Thoracic aorta (tissue), 2 donors: ENCODE measurements around the gene DNAJB2. TPM values are rescaled to one million over a fixed set of nuclear protein-coding genes. Genes with fewer than 3 reads are reported as not detected.
"Not testable (repeated sequence)": the region's sequence is repeated elsewhere in the genome, so short reads cannot be mapped to it uniquely, and the experiment has no call there.

ENCODE experiments used
- ATAC-seq: fragments of 150-250 bp; one replicate; pipeline ENCODE4 v1.8.0; 2017; ENCODE audit warnings: low read depth; ENCODE audit not compliant: insufficient number of reproducible peaks, low FRiP score
- DNase-seq: peaks from one replicate; pipeline ENCODE4 v3.0.0-alpha.2; 2020; ENCODE audit warnings: low spot score
- H3K27ac ChIP-seq, 2 donors: fragments of 200-600 bp; sonication (generic); 1 replicate in 1 of 2; 2 replicates in 1 of 2; pipeline ENCODE4 v1.5.1; 2016; ENCODE audit warnings: mild to moderate bottlenecking in 2 of 2, moderate library complexity in 2 of 2
- H3K27me3 ChIP-seq: fragments of 200-600 bp; sonication (generic); replicated peaks from 2 replicates; pipeline ENCODE4 v1.6.0; 2016; ENCODE audit warnings: mild to moderate bottlenecking; ENCODE audit not compliant: insufficient read depth
- H3K36me3 ChIP-seq: fragments of 200-600 bp; sonication (generic); one replicate; pipeline ENCODE4 v1.5.1; 2016
- H3K4me1 ChIP-seq, 2 donors: fragments of 200-600 bp; sonication (generic); 1 replicate in 1 of 2; 2 replicates in 1 of 2; pipeline versions ENCODE4 v1.5.1 to v1.6.0; 2016; ENCODE audit warnings: low read depth in 2 of 2, mild to moderate bottlenecking in 1 of 2; ENCODE audit not compliant: control insufficient read depth in 1 of 2
- H3K4me3 ChIP-seq: fragments of 200-600 bp; sonication (generic); 2 replicates; pipeline ENCODE4 v1.5.1; 2016; ENCODE audit warnings: mild to moderate bottlenecking
- H3K9me3 ChIP-seq: fragments of 200-600 bp; sonication (generic); 2 replicates; pipeline ENCODE4 v1.5.1; 2016
- total RNA-seq, 2 donors: library from RNA; depleted of rRNA; stranded (reverse); fragments of >200 nt; gene quantifications; one replicate each; pipeline versions ENCODE4 v1.1.0 to v1.2.3, GENCODE V29; 2016
- TF ChIP-seq, protein P1 (sequence below): fragments of 200-600 bp; sonication (generic); IDR thresholded peaks from one replicate; pipeline ENCODE4 v1.5.1; 2019; ENCODE audit warnings: antibody characterized with exemption

DNAJB2 gene
- total RNA-seq, 2 donors from 2014 or later, result 56.9 to 61.2 TPM

DNA sequence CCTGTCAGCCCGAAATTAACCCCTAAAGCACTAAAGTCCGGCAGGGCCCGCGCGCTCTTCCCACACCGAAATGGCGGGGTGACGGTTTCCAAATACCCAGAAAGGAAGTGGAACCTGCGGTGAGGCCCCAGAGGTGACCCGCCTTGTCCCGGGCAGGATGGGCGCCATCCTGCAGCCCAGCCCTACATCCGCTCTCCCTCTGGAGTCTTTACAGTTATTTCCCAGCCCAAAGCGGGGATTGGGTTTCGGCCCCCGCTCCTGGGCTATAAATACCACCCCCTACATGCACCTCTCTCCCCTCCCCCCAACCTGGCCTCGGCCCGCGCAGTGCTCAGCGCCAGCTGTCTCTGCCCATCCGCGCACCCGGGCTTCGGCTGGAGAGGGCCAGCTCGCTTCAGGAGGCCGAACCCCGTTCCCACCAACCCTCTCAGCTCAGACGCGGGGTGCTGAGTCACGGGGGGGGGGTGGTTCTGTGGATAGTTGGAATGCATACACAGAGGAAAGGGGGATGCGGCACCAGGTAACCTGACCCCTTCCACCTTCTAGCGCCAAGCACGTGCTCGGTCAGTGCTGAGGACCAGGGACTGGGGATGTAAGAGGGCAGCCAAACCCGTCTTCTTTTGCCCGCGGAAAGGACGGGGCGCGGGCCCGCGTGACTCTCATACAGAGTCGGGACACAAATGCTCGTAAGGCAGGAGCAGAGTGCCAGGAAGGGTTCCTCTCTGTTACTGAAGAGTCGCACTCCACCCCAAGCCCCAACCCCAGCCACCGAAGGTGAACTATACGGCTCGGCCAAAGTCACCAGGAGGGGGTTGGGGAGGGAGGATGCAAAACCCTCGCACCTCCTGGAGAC is 26.0 kb upstream of the DNAJB2 start, which contains the start of gene TUBA4B:
TUBA4B (plus strand) TSS at position 344 of the 853 bp plus-strand sequence; CDS start at position 509, 165 bp downstream.
- Histone ChIP-seq H3K27ac (peak within 1 kb of the TSS; percentile 88 to 95), H3K36me3 (peaks cover 7% of the 10 kb centered on the region), H3K27me3 (no peaks in the 10 kb centered on the region), H3K9me3 (no peaks in the 10 kb centered on the region), H3K4me3 (peak within 1 kb of the TSS; percentile 76), H3K4me1 (peaks cover 37 to 59% of the 10 kb centered on the region in 2 donors)
- no peak for DNase-seq
- TF ChIP-seq, protein P1, sequence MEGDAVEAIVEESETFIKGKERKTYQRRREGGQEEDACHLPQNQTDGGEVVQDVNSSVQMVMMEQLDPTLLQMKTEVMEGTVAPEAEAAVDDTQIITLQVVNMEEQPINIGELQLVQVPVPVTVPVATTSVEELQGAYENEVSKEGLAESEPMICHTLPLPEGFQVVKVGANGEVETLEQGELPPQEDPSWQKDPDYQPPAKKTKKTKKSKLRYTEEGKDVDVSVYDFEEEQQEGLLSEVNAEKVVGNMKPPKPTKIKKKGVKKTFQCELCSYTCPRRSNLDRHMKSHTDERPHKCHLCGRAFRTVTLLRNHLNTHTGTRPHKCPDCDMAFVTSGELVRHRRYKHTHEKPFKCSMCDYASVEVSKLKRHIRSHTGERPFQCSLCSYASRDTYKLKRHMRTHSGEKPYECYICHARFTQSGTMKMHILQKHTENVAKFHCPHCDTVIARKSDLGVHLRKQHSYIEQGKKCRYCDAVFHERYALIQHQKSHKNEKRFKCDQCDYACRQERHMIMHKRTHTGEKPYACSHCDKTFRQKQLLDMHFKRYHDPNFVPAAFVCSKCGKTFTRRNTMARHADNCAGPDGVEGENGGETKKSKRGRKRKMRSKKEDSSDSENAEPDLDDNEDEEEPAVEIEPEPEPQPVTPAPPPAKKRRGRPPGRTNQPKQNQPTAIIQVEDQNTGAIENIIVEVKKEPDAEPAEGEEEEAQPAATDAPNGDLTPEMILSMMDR, result no peak
- no peak for ATAC-seq

DNA sequence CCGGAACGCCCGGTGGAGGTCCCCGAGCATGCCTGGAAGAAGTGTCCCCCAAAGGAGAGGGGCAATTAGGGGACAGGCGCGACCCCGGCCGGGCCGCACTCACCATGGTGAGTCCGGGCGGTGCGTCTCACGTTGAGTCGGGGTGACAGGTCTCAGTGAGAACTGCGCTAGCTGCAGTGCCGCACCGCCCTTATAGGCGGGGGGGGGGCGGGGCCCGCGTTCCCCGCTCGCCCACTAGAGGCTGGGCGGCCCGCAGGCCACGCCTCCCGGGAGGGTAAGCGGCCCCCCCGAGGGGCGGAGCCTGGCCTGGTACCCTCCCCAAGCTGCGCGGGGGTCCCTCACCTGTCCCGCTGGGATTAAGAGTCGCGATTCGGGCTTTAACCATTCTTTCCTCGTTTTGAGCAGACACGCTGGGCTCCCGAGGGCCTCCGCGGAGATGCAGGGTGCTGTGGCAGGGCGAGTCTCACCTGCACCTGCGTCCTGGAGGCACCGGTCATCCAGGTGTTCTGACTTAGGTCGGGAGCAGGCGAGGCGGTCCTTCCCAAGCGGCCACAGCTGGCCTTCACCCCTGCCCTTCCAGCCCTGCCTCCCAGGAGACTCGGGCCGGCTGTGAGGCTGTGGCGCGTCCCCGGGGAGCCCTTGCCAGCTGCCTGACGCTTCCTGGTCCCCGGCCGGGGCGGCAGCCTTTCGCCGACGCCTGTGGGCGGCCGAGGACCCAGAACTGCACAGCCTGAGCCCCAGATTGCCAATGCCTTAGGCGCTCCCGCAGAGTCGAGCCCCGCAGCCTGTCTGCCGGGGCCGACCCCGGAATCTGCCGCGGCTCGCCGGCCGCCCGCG is 25.2 kb upstream of the DNAJB2 start, which contains the start of gene TUBA4A:
TUBA4A (minus strand) TSS at position 166 of the 837 bp plus-strand sequence; CDS start at position 106, 60 bp downstream.
- no peaks in the 10 kb centered on the region for H3K27me3 ChIP-seq
- no peak for DNase-seq
- ATAC-seq, result peak; percentile 65
- H3K27ac ChIP-seq, result peak within 1 kb of the TSS; percentile 88 to 95
- peaks cover 29 to 50% of the 10 kb centered on the region in 2 donors for H3K4me1 ChIP-seq
- peaks cover 7% of the 10 kb centered on the region for H3K36me3 ChIP-seq
- TF ChIP-seq, protein P1, result no peak
- H3K4me3 ChIP-seq, result peak within 1 kb of the TSS; percentile 76
- no peaks in the 10 kb centered on the region for H3K9me3 ChIP-seq

GRCh38 chr2:219254590-219255201 is 24.5 kb upstream of the DNAJB2 start:
- TF ChIP-seq, protein P1, result no peak
- no peak for ATAC-seq
- Histone ChIP-seq H3K4me1 (peaks cover 24 to 43% of the 10 kb centered on the region in 2 donors), H3K4me3 (peak overlapping the region; percentile 76), H3K27ac (peak overlapping the region; percentile 88 to 95), H3K27me3 (no peaks in the 10 kb centered on the region), H3K36me3 (peaks cover 7% of the 10 kb centered on the region), H3K9me3 (no peaks in the 10 kb centered on the region)
- DNase-seq, result no peak

GRCh38 chr2:219258942-219259341 is 20.2 kb upstream of the DNAJB2 start:
- H3K4me3 ChIP-seq, H3K27ac ChIP-seq, H3K9me3 ChIP-seq, H3K36me3 ChIP-seq, H3K27me3 ChIP-seq, H3K4me1 ChIP-seq, ATAC-seq, DNase-seq: not testable (repeated sequence)

DNA sequence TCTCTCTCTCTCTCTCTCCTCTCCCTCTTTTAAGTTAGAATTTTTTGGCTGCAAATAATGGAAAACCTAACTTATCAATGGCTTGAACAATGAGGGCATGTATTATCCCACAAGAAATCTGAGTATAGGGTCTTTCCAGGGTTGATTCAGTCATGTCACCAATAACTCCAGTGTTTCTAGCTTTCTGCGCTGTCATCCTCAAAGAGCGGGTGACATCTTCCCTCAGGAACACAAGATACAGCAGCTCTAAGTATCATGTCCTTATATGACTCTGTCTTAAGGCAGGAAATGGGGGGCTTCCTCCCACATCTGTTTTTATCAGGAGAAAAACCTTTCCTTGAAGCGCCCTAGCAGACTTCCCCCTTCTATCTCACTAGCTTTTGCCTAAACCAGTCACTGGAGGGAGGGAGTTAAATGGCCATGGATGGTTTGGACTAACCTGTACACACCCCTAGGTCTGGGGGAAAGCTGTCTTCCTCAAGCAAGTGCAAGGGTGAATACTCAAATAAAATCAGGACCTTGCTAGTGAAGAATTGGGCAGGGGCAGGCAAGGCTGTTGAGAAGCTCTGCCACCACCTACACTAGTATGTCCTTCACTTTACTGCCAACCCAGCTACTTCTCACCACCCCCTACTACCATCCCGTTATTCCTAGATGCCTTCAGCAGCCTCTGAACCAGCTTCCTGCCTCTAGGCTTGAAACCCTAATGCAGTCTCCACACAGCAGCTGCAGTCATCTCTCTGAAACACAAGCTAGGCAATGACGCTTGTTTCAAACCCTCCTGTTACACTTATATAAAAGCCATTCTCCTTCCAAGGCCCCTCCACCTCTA is 17.9 kb upstream of the DNAJB2 start:
- H3K27ac ChIP-seq, result no peak overlapping the region
- DNase-seq (no peak), ATAC-seq (no peak)
- TF ChIP-seq, protein P1, result no peak
- H3K4me3 ChIP-seq, result no peak overlapping the region
- H3K9me3 ChIP-seq, result no peaks in the 10 kb centered on the region
- H3K4me1 ChIP-seq, result no peaks in the 10 kb centered on the region
- no peaks in the 10 kb centered on the region for H3K27me3 ChIP-seq
- no peaks in the 10 kb centered on the region for H3K36me3 ChIP-seq
